ENCODE results near the gene DLX1. TPM values are rescaled to one million over a fixed set of nuclear protein-coding genes. Genes with fewer than 3 reads are reported as not detected.

Gene DLX1
- total RNA-seq, 4 donors from 2014 or later = 0.23 to 1.4 (median 0.79) TPM

DNA sequence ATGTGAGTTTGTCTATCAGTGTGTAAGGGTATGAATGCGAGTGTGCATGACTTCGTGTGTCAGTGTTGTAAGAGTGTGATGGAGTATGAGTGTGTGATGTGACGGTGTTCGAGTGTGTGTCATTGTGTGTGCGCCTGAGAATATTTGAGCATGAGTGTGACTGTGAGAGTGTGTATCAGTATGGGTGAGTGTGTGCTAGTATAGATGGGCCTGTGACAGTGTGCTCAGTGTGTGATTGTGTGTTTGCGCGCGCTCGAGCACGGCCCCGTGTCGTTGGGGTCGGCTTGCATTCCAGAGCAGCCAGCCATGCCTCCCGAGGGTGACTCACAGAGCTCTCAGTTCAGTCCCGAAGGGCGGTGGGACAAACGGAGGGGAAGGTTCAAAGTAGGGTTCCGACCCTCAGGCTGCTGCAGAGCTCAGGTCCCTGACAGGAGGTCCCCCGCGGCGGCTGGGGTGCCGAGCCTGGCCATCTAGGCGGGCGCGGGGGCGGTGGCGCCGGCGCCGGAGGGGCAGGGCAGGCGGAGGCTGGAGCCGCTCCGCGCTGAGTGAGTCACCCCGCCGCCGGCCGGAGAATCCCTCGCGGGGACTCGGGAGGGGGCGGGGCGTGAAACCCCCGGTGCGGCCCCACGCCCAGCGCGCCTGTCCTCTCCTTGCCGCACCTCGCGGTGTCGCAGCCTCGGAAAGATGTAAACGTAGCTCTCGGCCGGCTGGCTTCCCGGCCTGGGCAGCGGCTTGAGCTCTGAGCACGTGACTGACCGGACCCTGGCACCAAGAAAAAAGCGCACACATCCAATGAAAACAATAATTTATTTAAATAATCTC is 13.6 kb downstream of the DLX1 start:
- peak in 1 of 2 donors; percentile 89 for DNase-seq (ENCODE audit: low spot score in 2 of 2)
- 10 to 11% methylated on average over 41 to 43 of the region's 61 CpGs for WGBS, 2 donors
- intact Hi-C loops (cut with DNase I; ENCODE audit: low total_unique reads) = no loop called here

DNA sequence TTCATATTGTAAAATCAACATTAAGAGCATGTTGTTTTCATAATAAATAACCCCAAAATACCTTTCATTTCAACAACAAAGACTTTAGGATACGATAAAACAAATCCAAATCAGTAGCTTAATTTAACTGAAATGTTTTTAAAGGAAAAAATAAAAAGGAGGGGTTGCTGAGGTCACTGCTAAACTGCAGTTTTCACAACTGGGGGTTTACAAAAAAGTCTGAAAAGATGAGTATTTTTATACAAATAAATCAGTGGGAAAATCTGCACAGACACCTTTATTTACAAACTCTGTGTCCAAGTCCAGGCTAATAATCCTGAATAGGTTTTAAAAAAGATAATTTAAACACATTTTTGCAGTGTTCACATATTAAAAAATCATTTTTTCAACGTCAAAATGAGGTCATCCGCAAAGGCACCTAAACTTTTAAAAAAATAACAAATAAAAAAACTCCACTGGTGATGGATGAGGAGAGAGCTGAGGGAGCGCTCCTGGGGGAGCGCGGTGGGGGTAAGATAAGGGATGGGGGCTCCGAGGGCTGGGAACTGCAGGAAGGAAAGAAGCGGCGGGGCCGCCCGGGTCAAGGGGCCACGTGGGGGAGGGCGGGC is 14.3 kb downstream of the DLX1 start:
- TF ChIP-seq POLR2A (IDR thresholded peaks at IDR 0.05) = no peak
- TF ChIP-seq, protein P1, sequence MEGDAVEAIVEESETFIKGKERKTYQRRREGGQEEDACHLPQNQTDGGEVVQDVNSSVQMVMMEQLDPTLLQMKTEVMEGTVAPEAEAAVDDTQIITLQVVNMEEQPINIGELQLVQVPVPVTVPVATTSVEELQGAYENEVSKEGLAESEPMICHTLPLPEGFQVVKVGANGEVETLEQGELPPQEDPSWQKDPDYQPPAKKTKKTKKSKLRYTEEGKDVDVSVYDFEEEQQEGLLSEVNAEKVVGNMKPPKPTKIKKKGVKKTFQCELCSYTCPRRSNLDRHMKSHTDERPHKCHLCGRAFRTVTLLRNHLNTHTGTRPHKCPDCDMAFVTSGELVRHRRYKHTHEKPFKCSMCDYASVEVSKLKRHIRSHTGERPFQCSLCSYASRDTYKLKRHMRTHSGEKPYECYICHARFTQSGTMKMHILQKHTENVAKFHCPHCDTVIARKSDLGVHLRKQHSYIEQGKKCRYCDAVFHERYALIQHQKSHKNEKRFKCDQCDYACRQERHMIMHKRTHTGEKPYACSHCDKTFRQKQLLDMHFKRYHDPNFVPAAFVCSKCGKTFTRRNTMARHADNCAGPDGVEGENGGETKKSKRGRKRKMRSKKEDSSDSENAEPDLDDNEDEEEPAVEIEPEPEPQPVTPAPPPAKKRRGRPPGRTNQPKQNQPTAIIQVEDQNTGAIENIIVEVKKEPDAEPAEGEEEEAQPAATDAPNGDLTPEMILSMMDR (IDR thresholded peaks at IDR 0.05) = no peak
- no peak overlapping the region for H3K4me3 ChIP-seq (ENCODE audit: low read depth, poor library complexity, severe bottlenecking)
- 22 to 23% methylated on average over 13 of the region's 13 CpGs for WGBS, 2 donors
- intact Hi-C loops (cut with DNase I; ENCODE audit: low total_unique reads) = loop anchor here (5.0 to 10.0 kb wide), 2 partner anchors 287 to 395 kb away; no protein-coding TSS in a partner anchor
- no peak for DNase-seq (ENCODE audit: low spot score in 2 of 2)

More for the DNA sequence above, 13.6 kb downstream of the DLX1 start:
- TF ChIP-seq POLR2A (IDR thresholded peaks at IDR 0.05) = no peak
- TF ChIP-seq, protein P1 (IDR thresholded peaks at IDR 0.05) = peak in 1 of 3 donors; percentile 23
- no peak overlapping the region for H3K4me3 ChIP-seq (ENCODE audit: low read depth, poor library complexity, severe bottlenecking)

DNA sequence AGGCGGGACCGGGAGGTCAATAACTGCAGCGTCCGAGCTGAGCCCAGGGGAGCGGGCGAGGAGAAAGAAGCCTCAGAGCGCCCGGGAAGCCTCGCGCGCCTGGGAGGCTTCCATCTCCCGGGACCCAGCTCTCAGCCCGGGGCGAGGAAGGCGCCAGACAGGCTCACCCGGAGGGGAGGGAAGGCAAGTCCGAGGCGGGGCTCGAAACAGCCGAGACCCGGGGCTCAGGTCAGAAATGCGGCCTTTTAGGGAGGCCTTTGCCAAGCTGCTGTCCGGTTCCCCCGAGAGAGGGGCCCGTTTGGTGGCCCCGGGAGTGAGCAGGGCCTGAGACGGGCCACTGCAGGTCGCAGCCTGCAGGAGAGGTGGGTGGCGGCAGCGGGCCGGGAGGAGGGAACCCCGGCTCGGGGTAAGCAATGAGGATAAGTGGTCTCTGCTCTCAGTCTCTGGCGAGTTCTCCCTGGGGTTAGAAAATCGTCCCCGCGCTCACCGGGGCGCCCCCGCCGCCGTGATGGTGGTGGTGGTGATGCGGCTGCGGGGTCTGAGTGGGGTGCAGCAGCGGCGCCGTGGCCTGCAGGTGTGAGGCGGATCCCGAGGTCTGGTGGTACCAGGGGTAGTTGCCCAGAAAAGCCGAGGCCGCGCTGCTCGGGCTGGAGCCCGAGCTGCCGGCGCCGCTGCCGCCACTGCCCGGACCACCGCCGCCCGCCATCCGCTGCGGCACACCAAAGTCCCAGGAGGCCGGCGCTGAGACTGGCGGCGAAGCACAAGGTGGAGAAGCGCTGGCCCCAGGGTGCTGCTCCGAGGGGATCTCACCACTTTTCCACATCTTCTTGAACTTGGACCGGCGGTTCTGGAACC is 15.0 kb downstream of the DLX1 start:
- TF ChIP-seq, protein P1 (IDR thresholded peaks at IDR 0.05) = no peak
- TF ChIP-seq POLR2A (IDR thresholded peaks at IDR 0.05) = no peak
- intact Hi-C loops (cut with DNase I; ENCODE audit: low total_unique reads) = loop anchor here (5.0 to 10.0 kb wide), 2 partner anchors 288 to 396 kb away; no protein-coding TSS in a partner anchor
- no peak overlapping the region for H3K4me3 ChIP-seq (ENCODE audit: low read depth, poor library complexity, severe bottlenecking)
- peak in 1 of 2 donors; percentile 82 for DNase-seq (ENCODE audit: low spot score in 2 of 2)
- WGBS, 2 donors = 21 to 51% methylated on average over 61 to 67 of the region's 72 CpGs

DNA sequence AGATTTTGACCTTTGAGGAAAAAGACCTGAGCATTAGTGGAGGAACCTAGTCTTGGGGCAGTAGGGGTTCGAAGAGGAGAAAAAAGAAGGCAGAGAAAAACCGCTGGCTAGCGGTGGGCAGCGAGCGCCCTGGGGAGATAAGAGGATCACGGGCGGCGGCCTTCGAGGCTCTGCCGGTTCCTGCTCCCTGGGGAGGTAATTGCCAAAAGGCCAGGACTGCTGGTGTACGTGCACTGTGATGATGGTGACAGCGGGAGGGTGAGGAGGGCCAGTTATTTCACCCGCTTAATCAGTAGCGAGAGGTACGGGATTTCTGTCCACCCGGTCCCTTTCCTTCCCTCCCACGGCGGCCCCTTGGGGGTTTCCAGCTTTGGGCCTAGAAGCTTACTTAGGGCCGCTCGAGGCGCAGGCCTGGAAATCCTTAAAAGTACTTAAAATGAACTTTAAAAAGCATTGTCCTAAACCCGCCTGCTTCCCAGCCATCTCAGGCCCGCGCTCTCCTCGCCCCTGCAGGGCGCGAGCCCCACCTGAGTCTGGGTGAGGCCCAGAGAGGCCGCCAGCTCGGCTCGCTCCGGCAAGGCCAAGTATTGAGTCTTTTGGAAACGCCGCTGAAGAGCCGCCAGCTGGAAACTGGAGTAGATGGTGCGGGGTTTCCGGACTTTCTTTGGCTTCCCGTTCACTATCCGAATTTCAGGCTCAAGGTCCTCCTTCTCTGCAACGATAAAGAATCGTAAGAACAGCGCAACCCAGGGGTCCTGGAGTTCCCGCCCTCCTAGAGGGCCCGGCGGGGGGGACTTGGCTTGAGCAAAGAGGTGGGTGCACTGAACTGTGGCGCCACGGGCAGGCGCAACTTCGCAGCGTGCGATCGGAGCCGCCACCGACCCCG is 15.9 kb downstream of the DLX1 start:
- intact Hi-C loops (cut with DNase I; ENCODE audit: low total_unique reads) = loop anchor here (5.0 to 10.0 kb wide), 2 partner anchors 289 to 396 kb away; no protein-coding TSS in a partner anchor
- TF ChIP-seq, protein P1 (IDR thresholded peaks at IDR 0.05) = no peak
- TF ChIP-seq POLR2A (IDR thresholded peaks at IDR 0.05) = no peak
- no peak overlapping the region for H3K4me3 ChIP-seq (ENCODE audit: low read depth, poor library complexity, severe bottlenecking)
- 18 to 19% methylated on average over 46 to 54 of the region's 54 CpGs for WGBS, 2 donors
- DNase-seq (ENCODE audit: low spot score in 2 of 2) = peak in 1 of 2 donors; percentile 83

Measured in lower leg skin (tissue), 4 donors.